Ishikawa (cell line): Measurements from ENCODE around the gene DNER.

ENCODE experiments used
- EP300 ChIP-seq: IDR thresholded peaks from 2 replicates; pipeline ENCODE4 v1.6.1; 2012; ENCODE audit warnings: borderline replicate concordance
- NFIC ChIP-seq: IDR thresholded peaks from 2 replicates; pipeline ENCODE4 v1.6.1; 2012
- TCF12 ChIP-seq: IDR thresholded peaks from 2 replicates; pipeline ENCODE4 v1.6.1; 2012; ENCODE audit warnings: low read depth
- TEAD4 ChIP-seq: IDR thresholded peaks from 2 replicates; pipeline ENCODE4 v1.6.1; 2012
- TF ChIP-seq, protein P1 (sequence below): IDR thresholded peaks from 2 replicates; pipeline ENCODE4 v1.6.1; 2012
- TF ChIP-seq, protein P2 (sequence below): IDR thresholded peaks from 2 replicates; pipeline ENCODE4 v1.6.1; 2012; ENCODE audit warnings: low read depth, mild to moderate bottlenecking
- TF ChIP-seq, protein P3 (sequence below): IDR thresholded peaks from 2 replicates; pipeline ENCODE4 v1.6.1; 2012

DNA sequence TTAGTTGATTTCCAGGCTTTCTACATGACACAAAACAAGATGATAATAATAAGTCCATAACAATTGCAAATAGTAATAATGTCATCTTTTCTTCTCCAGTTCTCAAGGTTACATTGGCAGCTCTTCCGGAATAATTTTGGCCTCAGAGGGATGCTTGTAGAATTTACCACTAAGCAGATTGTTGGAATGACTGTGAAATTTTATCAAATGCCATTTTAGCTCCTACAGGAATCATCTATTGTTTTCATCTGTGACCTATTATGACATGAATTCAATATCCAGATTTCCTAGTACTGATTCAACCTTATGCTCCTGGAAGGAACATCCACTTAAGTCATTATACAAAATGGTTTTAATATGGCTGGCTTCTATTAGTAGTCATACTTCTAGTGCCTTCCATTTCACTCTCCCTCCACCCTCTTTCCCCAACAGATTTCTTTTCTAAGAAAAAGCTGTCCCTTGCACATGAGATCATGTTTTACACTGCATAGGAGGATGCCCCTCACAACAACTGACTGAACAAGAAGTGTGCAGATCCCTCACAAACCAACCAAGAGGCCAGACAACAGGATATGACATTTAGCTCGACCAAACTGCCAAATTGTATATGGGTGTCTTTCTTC lies 200.0 kb downstream of the DNER start:
- TF ChIP-seq, protein P1, sequence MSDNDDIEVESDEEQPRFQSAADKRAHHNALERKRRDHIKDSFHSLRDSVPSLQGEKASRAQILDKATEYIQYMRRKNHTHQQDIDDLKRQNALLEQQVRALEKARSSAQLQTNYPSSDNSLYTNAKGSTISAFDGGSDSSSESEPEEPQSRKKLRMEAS: no peak
- TF ChIP-seq TEAD4: no peak
- TF ChIP-seq, protein P2, sequence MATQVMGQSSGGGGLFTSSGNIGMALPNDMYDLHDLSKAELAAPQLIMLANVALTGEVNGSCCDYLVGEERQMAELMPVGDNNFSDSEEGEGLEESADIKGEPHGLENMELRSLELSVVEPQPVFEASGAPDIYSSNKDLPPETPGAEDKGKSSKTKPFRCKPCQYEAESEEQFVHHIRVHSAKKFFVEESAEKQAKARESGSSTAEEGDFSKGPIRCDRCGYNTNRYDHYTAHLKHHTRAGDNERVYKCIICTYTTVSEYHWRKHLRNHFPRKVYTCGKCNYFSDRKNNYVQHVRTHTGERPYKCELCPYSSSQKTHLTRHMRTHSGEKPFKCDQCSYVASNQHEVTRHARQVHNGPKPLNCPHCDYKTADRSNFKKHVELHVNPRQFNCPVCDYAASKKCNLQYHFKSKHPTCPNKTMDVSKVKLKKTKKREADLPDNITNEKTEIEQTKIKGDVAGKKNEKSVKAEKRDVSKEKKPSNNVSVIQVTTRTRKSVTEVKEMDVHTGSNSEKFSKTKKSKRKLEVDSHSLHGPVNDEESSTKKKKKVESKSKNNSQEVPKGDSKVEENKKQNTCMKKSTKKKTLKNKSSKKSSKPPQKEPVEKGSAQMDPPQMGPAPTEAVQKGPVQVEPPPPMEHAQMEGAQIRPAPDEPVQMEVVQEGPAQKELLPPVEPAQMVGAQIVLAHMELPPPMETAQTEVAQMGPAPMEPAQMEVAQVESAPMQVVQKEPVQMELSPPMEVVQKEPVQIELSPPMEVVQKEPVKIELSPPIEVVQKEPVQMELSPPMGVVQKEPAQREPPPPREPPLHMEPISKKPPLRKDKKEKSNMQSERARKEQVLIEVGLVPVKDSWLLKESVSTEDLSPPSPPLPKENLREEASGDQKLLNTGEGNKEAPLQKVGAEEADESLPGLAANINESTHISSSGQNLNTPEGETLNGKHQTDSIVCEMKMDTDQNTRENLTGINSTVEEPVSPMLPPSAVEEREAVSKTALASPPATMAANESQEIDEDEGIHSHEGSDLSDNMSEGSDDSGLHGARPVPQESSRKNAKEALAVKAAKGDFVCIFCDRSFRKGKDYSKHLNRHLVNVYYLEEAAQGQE: no peak
- TF ChIP-seq, protein P3, sequence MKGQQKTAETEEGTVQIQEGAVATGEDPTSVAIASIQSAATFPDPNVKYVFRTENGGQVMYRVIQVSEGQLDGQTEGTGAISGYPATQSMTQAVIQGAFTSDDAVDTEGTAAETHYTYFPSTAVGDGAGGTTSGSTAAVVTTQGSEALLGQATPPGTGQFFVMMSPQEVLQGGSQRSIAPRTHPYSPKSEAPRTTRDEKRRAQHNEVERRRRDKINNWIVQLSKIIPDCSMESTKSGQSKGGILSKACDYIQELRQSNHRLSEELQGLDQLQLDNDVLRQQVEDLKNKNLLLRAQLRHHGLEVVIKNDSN: no peak
- TF ChIP-seq TCF12: no peak
- no peak for TF ChIP-seq EP300
- no peak for TF ChIP-seq NFIC
